Gastrocnemius medialis (tissue), 4 donors: ENCODE measurements around the gene GAS6. TPM values are rescaled to one million over a fixed set of nuclear protein-coding genes. Genes with fewer than 3 reads are reported as not detected.

ENCODE experiments used
- ATAC-seq, 2 donors: fragments of 150-250 bp; one replicate each; pipeline ENCODE4 v1.9.1; 2016
- DNase-seq, 2 donors: peaks; one replicate each; pipeline ENCODE4 v3.0.0-alpha.2; 2019
- H3K27ac ChIP-seq, 4 donors: fragments of 200-600 bp; sonication (generic); 1 replicate in 1 of 4; 2 replicates in 3 of 4; pipeline ENCODE4 v1.5.1; 2016 to 2018; ENCODE audit warnings: mild to moderate bottlenecking in 2 of 4, moderate library complexity in 1 of 4
- H3K27me3 ChIP-seq, 3 donors: fragments of 200-600 bp; sonication (generic) in 2 of 3; 1 replicate in 1 of 3; 2 replicates in 2 of 3; pipeline versions ENCODE4 v1.5.1 to v1.6.0; 2016 to 2019; ENCODE audit warnings: mild to moderate bottlenecking in 1 of 3, moderate library complexity in 1 of 3
- H3K36me3 ChIP-seq, 2 donors: fragments of 200-600 bp; sonication (generic) in 1 of 2; one replicate each; pipeline ENCODE4 v1.5.1; 2017 to 2018
- H3K4me1 ChIP-seq, 2 donors: fragments of 200-600 bp; sonication (generic) in 1 of 2; one replicate each; pipeline ENCODE4 v1.5.1; 2016 to 2017; ENCODE audit warnings: mild to moderate bottlenecking in 2 of 2
- H3K4me3 ChIP-seq, 4 donors: fragments of 200-600 bp; sonication (generic) in 3 of 4; 1 replicate in 1 of 4; 2 replicates in 3 of 4; pipeline ENCODE4 v1.5.1; 2016 to 2019; ENCODE audit warnings: mild to moderate bottlenecking in 2 of 4
- H3K9me3 ChIP-seq, 3 donors: fragments of 200-600 bp; sonication (generic) in 2 of 3; 1 replicate in 1 of 3; 2 replicates in 2 of 3; pipeline ENCODE4 v1.5.1; 2016 to 2019
- POLR2A ChIP-seq, 2 donors: fragments of 450-650 bp; IDR thresholded peaks; one replicate each; pipeline ENCODE4 v1.6.1; 2017; ENCODE audit warnings: antibody characterized with exemption in 2 of 2, mild to moderate bottlenecking in 2 of 2, moderate library complexity in 2 of 2
- in situ Hi-C, 4 donors: fragments of 200-750 bp; cut with MboI; loops; one replicate each; pipeline versions ENCODE4 v1.15.0 to v1.8.0; 2017; ENCODE audit warnings: low sequenced_read_pairs in 4 of 4
- intact Hi-C: fragments of 100-400 bp; cut with DNase I; formaldehyde crosslinking; loops from one replicate; pipeline ENCODE4 v1.15.1; 2023; ENCODE audit warnings: low total_unique reads
- total RNA-seq, 4 donors: library from RNA; depleted of rRNA; stranded (reverse); fragments of >200 nt; gene quantifications; one replicate each; pipeline versions ENCODE4 v1.1.0 to v1.2.3, GENCODE V29; 2016
- TF ChIP-seq, protein P1 (sequence below), 5 experiments: fragments of 450-650 bp in 3 of 5; fragments of 200-600 bp in 2 of 5; sonication (generic) in 2 of 5; IDR thresholded peaks in 4 of 5; conservative IDR thresholded peaks in 1 of 5; 1 replicate in 4 of 5; 2 replicates in 1 of 5; pipeline ENCODE4 v1.5.1; 2016 to 2019; ENCODE audit warnings: antibody characterized with exemption in 5 of 5, mild to moderate bottlenecking in 3 of 5, moderate library complexity in 3 of 5

GAS6 gene
- total RNA-seq, 4 donors from 2014 or later: 68.6 to 122 (median 86.3) TPM

DNA sequence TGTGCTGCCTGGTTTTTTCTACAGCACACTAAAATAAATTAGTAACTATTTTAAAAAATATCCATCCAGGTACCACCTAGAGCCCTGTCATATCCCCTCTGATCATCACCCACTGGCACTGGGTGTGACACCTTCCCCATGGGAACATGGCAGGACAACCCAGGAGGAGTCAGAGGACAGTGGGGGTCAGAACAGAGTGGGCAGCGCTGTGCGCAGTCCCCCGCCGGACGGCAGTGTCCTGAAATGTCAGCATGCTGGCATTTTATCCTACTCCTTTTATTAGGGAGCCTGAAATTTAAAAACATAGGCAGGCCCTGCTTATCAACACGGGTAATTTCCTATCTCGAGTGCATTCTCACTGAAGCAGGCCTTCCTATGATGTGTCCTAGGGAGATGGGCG is 42.1 kb upstream of the GAS6 start:
- ATAC-seq: no peak
- Histone ChIP-seq H3K4me3 (no peak overlapping the region), H3K36me3 (no peaks in the 10 kb centered on the region), H3K4me1 (peaks cover 0 to 10% of the 10 kb centered on the region in 2 donors), H3K27ac (no peak overlapping the region), H3K9me3 (no peaks in the 10 kb centered on the region), H3K27me3 (no peaks in the 10 kb centered on the region)
- in situ Hi-C loops (no loop called here), intact Hi-C loops (loop anchor here (2.0 kb wide), 1 partner anchor 89 kb away; no protein-coding TSS in a partner anchor)
- no peak for DNase-seq
- TF ChIP-seq POLR2A (IDR thresholded peaks at IDR 0.05): no peak

- no peak for ATAC-seq
- H3K27ac ChIP-seq: no peak overlapping the region
- TF ChIP-seq, protein P1, sequence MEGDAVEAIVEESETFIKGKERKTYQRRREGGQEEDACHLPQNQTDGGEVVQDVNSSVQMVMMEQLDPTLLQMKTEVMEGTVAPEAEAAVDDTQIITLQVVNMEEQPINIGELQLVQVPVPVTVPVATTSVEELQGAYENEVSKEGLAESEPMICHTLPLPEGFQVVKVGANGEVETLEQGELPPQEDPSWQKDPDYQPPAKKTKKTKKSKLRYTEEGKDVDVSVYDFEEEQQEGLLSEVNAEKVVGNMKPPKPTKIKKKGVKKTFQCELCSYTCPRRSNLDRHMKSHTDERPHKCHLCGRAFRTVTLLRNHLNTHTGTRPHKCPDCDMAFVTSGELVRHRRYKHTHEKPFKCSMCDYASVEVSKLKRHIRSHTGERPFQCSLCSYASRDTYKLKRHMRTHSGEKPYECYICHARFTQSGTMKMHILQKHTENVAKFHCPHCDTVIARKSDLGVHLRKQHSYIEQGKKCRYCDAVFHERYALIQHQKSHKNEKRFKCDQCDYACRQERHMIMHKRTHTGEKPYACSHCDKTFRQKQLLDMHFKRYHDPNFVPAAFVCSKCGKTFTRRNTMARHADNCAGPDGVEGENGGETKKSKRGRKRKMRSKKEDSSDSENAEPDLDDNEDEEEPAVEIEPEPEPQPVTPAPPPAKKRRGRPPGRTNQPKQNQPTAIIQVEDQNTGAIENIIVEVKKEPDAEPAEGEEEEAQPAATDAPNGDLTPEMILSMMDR (IDR thresholded peaks at IDR 0.05 in 4 of 5, conservative IDR thresholded peaks at IDR 0.05 in 1 of 5): no peak
- no peak for TF ChIP-seq POLR2A (IDR thresholded peaks at IDR 0.05)
- no peak overlapping the region for H3K4me3 ChIP-seq
- in situ Hi-C loops (no loop called here), intact Hi-C loops (loop anchor here (2.0 kb wide), 1 partner anchor 88 kb away; no protein-coding TSS in a partner anchor)
- H3K27me3 ChIP-seq: no peaks in the 10 kb centered on the region
- no peak for DNase-seq
- no peaks in the 10 kb centered on the region for H3K9me3 ChIP-seq
- peaks cover 0 to 10% of the 10 kb centered on the region in 2 donors for H3K4me1 ChIP-seq
- no peaks in the 10 kb centered on the region for H3K36me3 ChIP-seq
Observed at GRCh38 chr13:113905018-113905417, 41.1 kb upstream of the GAS6 start.

- DNase-seq (peak in 1 of 2 donors; percentile 55), ATAC-seq (peak; percentile 92 to 96)
- Histone ChIP-seq H3K27ac (peak overlapping the region in 1 of 4 donors; percentile 26), H3K9me3 (no peaks in the 10 kb centered on the region), H3K4me3 (no peak overlapping the region), H3K27me3 (no peaks in the 10 kb centered on the region), H3K4me1 (peaks cover 0 to 10% of the 10 kb centered on the region in 2 donors), H3K36me3 (no peaks in the 10 kb centered on the region)
- intact Hi-C loops (loop anchor here (2.0 kb wide), 1 partner anchor 88 kb away; no protein-coding TSS in a partner anchor), in situ Hi-C loops (no loop called here)
- TF ChIP-seq, protein P1 (IDR thresholded peaks at IDR 0.05 in 4 of 5, conservative IDR thresholded peaks at IDR 0.05 in 1 of 5): peak; percentile 53 to 77 (median 72)
- TF ChIP-seq POLR2A (IDR thresholded peaks at IDR 0.05): no peak
Observed at GRCh38 chr13:113904411-113904810, 40.5 kb upstream of the GAS6 start.

DNA sequence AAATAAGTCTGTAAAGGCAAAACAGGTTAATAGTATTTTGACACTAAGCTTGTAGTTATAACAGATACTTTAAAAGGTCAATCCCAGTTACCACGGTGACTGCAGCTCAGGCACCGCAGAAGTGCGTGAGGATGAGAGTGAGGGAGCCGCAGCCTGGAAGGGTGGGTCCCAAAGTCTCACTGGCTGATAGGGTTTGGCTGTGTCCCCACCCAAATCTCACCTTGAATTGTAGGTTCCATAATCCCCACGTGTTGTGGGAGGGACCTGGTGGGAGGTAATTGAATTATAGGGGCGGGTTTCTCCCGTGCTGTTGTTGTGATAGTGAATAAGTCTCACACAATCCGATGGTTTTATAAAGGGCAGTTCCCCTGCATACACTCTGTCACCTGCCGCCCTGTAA is 40.0 kb upstream of the GAS6 start:
- no peak for TF ChIP-seq POLR2A (IDR thresholded peaks at IDR 0.05)
- TF ChIP-seq, protein P1 (IDR thresholded peaks at IDR 0.05 in 4 of 5, conservative IDR thresholded peaks at IDR 0.05 in 1 of 5): no peak
- DNase-seq (no peak), ATAC-seq (no peak)
- no peaks in the 10 kb centered on the region for H3K36me3 ChIP-seq
- H3K4me1 ChIP-seq: peaks cover 0 to 10% of the 10 kb centered on the region in 2 donors
- intact Hi-C loops: loop anchor here (2.0 kb wide), 1 partner anchor 87 kb away; no protein-coding TSS in a partner anchor
- in situ Hi-C loops: no loop called here
- H3K4me3 ChIP-seq: no peak overlapping the region
- H3K27ac ChIP-seq: peak overlapping the region in 1 of 4 donors; percentile 26
- H3K27me3 ChIP-seq: no peaks in the 10 kb centered on the region
- no peaks in the 10 kb centered on the region for H3K9me3 ChIP-seq

DNA sequence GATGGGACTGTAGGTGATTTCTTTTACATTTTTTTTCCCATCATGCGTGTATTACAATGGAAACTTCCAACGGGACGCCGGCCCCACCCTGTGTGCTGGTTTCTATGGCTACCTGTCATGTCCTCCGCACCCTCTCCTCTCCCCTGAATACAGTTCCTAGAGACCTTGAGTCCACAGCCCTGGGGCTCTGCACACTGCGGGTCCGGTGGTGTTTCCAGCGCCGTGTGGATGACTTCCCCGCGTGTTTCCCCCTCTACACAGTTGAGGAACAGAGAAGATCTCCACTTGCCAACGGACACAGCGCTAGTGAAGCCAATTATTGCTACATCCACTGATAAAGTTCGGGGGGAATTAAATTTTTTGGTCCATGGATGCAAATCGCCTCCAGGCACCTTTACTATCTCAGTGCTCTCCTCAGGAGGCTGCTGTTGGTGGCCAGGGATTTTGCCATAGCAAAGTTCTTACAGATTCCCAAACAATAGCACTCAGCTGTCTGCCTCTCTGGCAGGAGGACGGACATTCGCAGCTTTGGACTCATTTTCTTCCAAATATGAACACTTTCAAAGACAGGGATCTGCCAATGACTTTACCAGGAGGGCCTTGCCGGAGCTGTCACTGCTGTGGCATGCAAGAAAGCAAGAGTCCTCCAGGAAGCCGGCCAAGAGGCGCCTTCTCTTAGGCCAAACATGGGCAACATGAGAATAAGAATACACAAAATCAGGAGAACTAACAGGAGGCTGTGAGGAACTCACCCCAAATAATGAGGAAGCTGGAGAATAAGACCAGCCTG is 39.3 kb upstream of the GAS6 start:
- H3K9me3 ChIP-seq: no peaks in the 10 kb centered on the region
- ATAC-seq (no peak), DNase-seq (no peak)
- in situ Hi-C loops: no loop called here
- intact Hi-C loops: no loop called here
- TF ChIP-seq, protein P1 (IDR thresholded peaks at IDR 0.05 in 4 of 5, conservative IDR thresholded peaks at IDR 0.05 in 1 of 5): no peak
- no peak for TF ChIP-seq POLR2A (IDR thresholded peaks at IDR 0.05)
- no peak overlapping the region for H3K27ac ChIP-seq
- peaks cover 0 to 4% of the 10 kb centered on the region in 2 donors for H3K4me1 ChIP-seq
- H3K36me3 ChIP-seq: no peaks in the 10 kb centered on the region
- no peaks in the 10 kb centered on the region for H3K27me3 ChIP-seq
- no peak overlapping the region for H3K4me3 ChIP-seq
